Natural killer cell (primary cell): ENCODE measurements around the gene CAP2. TPM values are rescaled to one million over a fixed set of nuclear protein-coding genes. Genes with fewer than 3 reads are reported as not detected.

Source experiments
- ATAC-seq, 3 donors: fragments of 150-1000 bp in 2 of 3; fragments of 200-7000 bp in 1 of 3; cut with Tn5 transposase; 1 replicate in 1 of 3; 2 replicates in 2 of 3; pipeline ENCODE4 v1.10.0; 2021; ENCODE audit warnings: mild to moderate bottlenecking in 2 of 3, moderate library complexity in 2 of 3
- DNase-seq, 2 donors: peaks; one replicate each; pipeline versions ENCODE4 v3.0.0 to v3.0.0-alpha.2; 2013 to 2021; ENCODE audit warnings: mixed read lengths in 1 of 2
- H3K27ac ChIP-seq: one replicate; pipeline ENCODE4 v1.5.1; 2013; ENCODE audit warnings: mild to moderate bottlenecking, low read length
- H3K27me3 ChIP-seq: one replicate; pipeline ENCODE4 v1.6.1; 2013; ENCODE audit warnings: low read length; ENCODE audit not compliant: control insufficient read depth, insufficient read depth
- H3K36me3 ChIP-seq: one replicate; pipeline ENCODE4 v1.6.1; 2013; ENCODE audit warnings: low read length; ENCODE audit not compliant: control insufficient read depth, insufficient read depth
- H3K4me1 ChIP-seq: one replicate; pipeline ENCODE4 v1.6.1; 2013; ENCODE audit warnings: low read length; ENCODE audit not compliant: control insufficient read depth, insufficient read depth
- H3K4me3 ChIP-seq: one replicate; pipeline ENCODE4 v1.5.1; 2013; ENCODE audit warnings: low read length
- H3K9me3 ChIP-seq: one replicate; pipeline ENCODE4 v1.6.1; 2013; ENCODE audit warnings: low read length; ENCODE audit not compliant: control insufficient read depth, insufficient read depth
- H3K27ac Mint-ChIP-seq, 2 donors: one replicate each; pipeline ENCODE4 v1.8.0; 2022; ENCODE audit warnings: mild to moderate bottlenecking in 2 of 2, mixed read lengths in 2 of 2, moderate library complexity in 1 of 2
- H3K27me3 Mint-ChIP-seq, 2 donors: one replicate each; pipeline ENCODE4 v1.8.0; 2022; ENCODE audit warnings: low read depth in 2 of 2, mixed read lengths in 2 of 2
- H3K36me3 Mint-ChIP-seq: one replicate; pipeline ENCODE4 v1.8.0; 2022; ENCODE audit warnings: mixed read lengths
- H3K4me1 Mint-ChIP-seq, 2 donors: one replicate each; pipeline ENCODE4 v1.8.0; 2022; ENCODE audit warnings: mixed read lengths in 2 of 2
- H3K4me3 Mint-ChIP-seq: one replicate; pipeline ENCODE4 v1.8.0; 2022; ENCODE audit warnings: mild to moderate bottlenecking, moderate library complexity, mixed read lengths
- H3K9me3 Mint-ChIP-seq, 2 donors: one replicate each; pipeline ENCODE4 v1.8.0; 2022; ENCODE audit warnings: mixed read lengths in 2 of 2
- WGBS: methylation state at CpG from one replicate; pipeline ENCODE4 v1.1.7; 2013; ENCODE audit warnings: missing lambda C conversion rate; ENCODE audit not compliant: insufficient coverage; 5-methylcytosine and 5-hydroxymethylcytosine counted together
- intact Hi-C: fragments of 100-400 bp; cut with micrococcal nuclease; formaldehyde crosslinking; loops from one replicate; pipeline ENCODE4 v1.14.2; 2022
- total RNA-seq, 4 donors: library from RNA; stranded (reverse); fragments of 120-200 nt in 1 of 4; gene quantifications; one replicate each; pipeline versions ENCODE4 v1.2.3 to v1.2.4, GENCODE V29; 2013 to 2022
- TF ChIP-seq, protein P1 (sequence below): fragments of 200-600 bp; IDR thresholded peaks from one replicate; pipeline ENCODE4 v1.8.0; 2022; ENCODE audit warnings: antibody characterized with exemption

The CAP2 gene
- total RNA-seq, 3 donors from 2014 or later (not counting 1 experiment from before 2014, with no cell fraction given), result not detected

DNA sequence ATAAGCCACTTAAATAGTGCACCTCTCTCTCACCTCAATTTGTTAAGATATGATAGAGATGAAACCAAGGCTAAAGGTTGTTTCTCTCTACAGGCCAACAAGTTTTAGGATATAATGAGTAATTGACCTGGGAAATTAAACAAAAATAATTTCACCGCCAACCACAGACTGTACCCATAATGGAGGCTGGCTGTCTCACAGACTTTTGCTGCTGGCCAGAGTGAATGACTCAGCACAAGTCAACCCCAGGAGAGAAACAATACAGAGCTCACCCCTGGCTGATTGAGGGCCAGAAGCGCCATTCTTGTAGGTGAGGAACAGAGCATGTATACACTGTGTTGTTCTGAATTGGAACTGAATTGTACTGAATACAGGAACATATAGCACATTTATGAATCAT lies 99.9 kb downstream of the CAP2 start:
- Mint-ChIP-seq H3K36me3 (no peaks in the 10 kb centered on the region), H3K4me3 (no peak overlapping the region), H3K27ac (no peak overlapping the region), H3K27me3 (peaks cover 23 to 39% of the 10 kb centered on the region in 2 donors), H3K9me3 (no peaks in the 10 kb centered on the region), H3K4me1 (peaks cover 8 to 10% of the 10 kb centered on the region in 2 donors)
- intact Hi-C loops, result no loop called here
- no peaks in the 10 kb centered on the region for H3K9me3 ChIP-seq
- no peak overlapping the region for H3K4me3 ChIP-seq
- no peaks in the 10 kb centered on the region for H3K36me3 ChIP-seq
- no peak overlapping the region for H3K27ac ChIP-seq
- H3K4me1 ChIP-seq, result no peaks in the 10 kb centered on the region
- TF ChIP-seq, protein P1, sequence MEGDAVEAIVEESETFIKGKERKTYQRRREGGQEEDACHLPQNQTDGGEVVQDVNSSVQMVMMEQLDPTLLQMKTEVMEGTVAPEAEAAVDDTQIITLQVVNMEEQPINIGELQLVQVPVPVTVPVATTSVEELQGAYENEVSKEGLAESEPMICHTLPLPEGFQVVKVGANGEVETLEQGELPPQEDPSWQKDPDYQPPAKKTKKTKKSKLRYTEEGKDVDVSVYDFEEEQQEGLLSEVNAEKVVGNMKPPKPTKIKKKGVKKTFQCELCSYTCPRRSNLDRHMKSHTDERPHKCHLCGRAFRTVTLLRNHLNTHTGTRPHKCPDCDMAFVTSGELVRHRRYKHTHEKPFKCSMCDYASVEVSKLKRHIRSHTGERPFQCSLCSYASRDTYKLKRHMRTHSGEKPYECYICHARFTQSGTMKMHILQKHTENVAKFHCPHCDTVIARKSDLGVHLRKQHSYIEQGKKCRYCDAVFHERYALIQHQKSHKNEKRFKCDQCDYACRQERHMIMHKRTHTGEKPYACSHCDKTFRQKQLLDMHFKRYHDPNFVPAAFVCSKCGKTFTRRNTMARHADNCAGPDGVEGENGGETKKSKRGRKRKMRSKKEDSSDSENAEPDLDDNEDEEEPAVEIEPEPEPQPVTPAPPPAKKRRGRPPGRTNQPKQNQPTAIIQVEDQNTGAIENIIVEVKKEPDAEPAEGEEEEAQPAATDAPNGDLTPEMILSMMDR, result no peak
- ATAC-seq, result no peak
- 45% methylated on average over 2 of the region's 2 CpGs for WGBS
- DNase-seq, result no peak
- H3K27me3 ChIP-seq, result no peaks in the 10 kb centered on the region

DNA sequence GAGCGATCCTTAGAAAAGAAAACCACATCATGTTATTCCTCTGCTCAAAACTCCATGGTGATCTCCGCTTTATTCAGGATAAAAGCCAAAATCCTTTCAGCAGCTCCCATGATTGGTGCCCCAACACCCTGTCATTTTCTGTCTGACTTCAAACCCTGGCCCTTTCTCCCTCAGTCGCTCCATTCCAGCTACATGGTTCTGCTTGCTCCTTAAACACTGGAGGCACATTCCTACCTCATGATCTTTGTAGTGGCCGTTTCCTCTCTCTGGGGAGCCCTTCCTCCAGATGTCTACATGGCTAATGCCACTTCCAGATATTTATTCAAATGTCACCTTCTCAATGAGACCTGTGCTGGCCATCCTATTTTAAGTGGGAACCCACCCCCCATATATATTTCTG lies 100.8 kb downstream of the CAP2 start:
- Histone ChIP-seq H3K9me3 (no peaks in the 10 kb centered on the region), H3K27me3 (no peaks in the 10 kb centered on the region), H3K4me3 (no peak overlapping the region), H3K4me1 (no peaks in the 10 kb centered on the region), H3K27ac (no peak overlapping the region), H3K36me3 (no peaks in the 10 kb centered on the region)
- Mint-ChIP-seq H3K4me1 (peaks cover 8 to 10% of the 10 kb centered on the region in 2 donors), H3K9me3 (no peaks in the 10 kb centered on the region), H3K4me3 (no peak overlapping the region), H3K36me3 (no peaks in the 10 kb centered on the region), H3K27me3 (peaks cover 23 to 39% of the 10 kb centered on the region in 2 donors), H3K27ac (no peak overlapping the region)
- ATAC-seq, result no peak
- DNase-seq, result no peak
- WGBS, result 89% methylated on average over 4 of the region's 4 CpGs
- TF ChIP-seq, protein P1, result no peak
- intact Hi-C loops, result no loop called here

DNA sequence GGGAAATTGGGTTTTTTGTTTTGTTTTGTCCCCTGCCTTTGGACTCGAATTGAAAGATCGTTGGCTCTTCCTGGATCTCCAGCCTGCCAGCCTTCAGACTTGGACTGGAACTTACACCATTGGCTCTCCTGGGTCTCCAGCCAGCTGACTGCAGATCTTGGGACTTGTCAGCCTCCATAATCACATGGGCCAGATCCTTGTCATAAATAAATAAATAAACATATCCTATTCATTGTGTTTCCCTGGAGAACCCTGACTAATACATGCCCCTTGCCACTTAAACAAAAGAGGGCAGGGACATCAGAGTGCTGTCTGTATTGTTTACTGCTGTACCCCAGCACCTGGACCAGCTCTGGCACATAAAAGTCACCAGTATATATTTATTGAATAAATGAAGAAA lies 101.5 kb downstream of the CAP2 start:
- WGBS, result 90% methylated on average over 2 of the region's 2 CpGs
- no peak overlapping the region for H3K27ac Mint-ChIP-seq
- TF ChIP-seq, protein P1, result no peak

DNA sequence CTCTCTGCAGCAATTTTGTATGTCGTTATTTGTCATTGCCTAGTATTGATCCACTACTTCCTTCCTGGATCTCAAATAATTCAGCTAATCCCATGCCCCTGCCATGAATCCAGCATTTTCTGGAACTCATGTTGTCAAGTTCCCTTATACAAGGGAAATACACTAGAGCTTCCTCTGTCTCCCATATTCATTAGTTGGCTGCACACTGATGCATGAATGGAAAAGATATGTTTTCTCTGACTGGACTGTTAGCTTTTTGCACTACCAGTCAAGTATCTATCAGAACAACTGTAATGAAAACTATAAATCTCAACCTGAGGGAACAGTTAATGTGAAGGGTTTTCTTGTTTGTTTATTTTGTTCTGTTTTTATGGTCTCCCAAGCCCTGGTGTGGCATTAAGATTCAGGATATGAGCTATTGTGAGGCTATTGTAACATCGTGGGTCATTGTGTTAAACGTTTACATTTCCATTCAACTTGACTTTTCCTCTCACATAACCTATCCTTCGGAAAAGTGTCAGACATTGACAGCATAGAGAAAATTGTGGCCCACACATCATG lies 104.2 kb downstream of the CAP2 start:
- H3K9me3 Mint-ChIP-seq, result no peaks in the 10 kb centered on the region
- peaks cover 19 to 22% of the 10 kb centered on the region in 2 donors for H3K27me3 Mint-ChIP-seq
- intact Hi-C loops, result no loop called here
- Histone ChIP-seq H3K36me3 (no peaks in the 10 kb centered on the region), H3K9me3 (no peaks in the 10 kb centered on the region), H3K27ac (no peak overlapping the region), H3K27me3 (no peaks in the 10 kb centered on the region), H3K4me1 (no peaks in the 10 kb centered on the region), H3K4me3 (no peak overlapping the region)
- ATAC-seq, result no peak
- no peak overlapping the region for H3K4me3 Mint-ChIP-seq
- TF ChIP-seq, protein P1, result no peak
- WGBS, result 66% methylated on average over 4 of the region's 4 CpGs
- no peaks in the 10 kb centered on the region for H3K36me3 Mint-ChIP-seq
- no peaks in the 10 kb centered on the region for H3K4me1 Mint-ChIP-seq
- no peak overlapping the region for H3K27ac Mint-ChIP-seq
- DNase-seq, result no peak

More for the DNA sequence above, 101.5 kb downstream of the CAP2 start:
- no peaks in the 10 kb centered on the region for H3K9me3 Mint-ChIP-seq
- peaks cover 23 to 39% of the 10 kb centered on the region in 2 donors for H3K27me3 Mint-ChIP-seq
- no peak overlapping the region for H3K27ac ChIP-seq
- H3K36me3 Mint-ChIP-seq, result no peaks in the 10 kb centered on the region
- no peaks in the 10 kb centered on the region for H3K9me3 ChIP-seq
- ATAC-seq (no peak), DNase-seq (no peak)
- peaks cover 8 to 10% of the 10 kb centered on the region in 2 donors for H3K4me1 Mint-ChIP-seq
- H3K4me3 Mint-ChIP-seq, result no peak overlapping the region
- H3K4me1 ChIP-seq, result no peaks in the 10 kb centered on the region
- intact Hi-C loops, result no loop called here
- no peaks in the 10 kb centered on the region for H3K36me3 ChIP-seq
- H3K27me3 ChIP-seq, result no peaks in the 10 kb centered on the region
- no peak overlapping the region for H3K4me3 ChIP-seq
